Fibroblast of skin of left biceps (primary cell): ENCODE data around the gene GNGT2.
"Not testable (repeated sequence)": the region's sequence is repeated elsewhere in the genome, so short reads cannot be mapped to it uniquely, and the experiment has no call there.

ENCODE experiments used
- DNase-seq, 2 experiments: peaks; one replicate each; pipeline ENCODE4 v3.0.0-alpha.2; 2013; ENCODE audit warnings: low read depth in 2 of 2

The GNGT2 gene

DNA sequence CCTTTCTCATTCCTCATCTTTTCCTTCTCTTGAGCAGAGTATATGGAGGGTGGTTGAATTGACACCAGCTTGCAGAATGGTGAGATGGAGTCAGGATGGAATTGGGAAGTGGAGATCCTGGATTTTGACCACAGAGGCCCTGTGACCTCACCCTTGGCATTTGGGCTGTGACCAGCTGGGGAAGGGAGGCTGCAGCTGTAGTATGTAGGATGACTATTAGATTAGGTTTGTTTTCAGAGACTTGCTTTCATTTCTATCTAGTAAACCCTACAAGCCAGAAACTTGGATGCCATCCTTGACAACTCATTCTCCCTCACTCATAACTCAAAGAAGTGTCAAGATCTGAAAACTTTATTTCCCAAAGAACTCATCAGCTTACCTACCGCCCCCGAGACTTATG, 5.9 kb downstream of the GNGT2 start:
- no peak for DNase-seq

DNA sequence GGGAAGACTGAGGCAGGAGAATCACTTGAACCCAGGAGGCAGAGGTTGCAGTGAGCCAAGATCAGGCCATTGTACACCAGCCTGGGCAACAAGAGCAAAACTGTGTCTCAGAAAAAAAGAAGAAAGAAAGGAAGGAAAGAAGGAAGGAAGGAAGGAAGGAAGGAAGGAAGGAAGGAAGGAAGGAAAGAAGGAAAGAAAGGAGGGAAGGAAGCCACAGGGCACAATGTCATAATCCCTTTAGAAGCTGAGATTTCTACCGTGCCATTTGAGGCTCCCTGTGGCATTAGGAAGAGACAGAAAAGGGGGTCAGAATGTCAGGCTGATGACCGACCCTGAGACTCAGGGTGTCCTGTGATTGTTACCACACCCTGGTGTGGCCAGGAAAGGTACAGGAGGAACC, 6.6 kb downstream of the GNGT2 start:
- no peak for DNase-seq

DNA sequence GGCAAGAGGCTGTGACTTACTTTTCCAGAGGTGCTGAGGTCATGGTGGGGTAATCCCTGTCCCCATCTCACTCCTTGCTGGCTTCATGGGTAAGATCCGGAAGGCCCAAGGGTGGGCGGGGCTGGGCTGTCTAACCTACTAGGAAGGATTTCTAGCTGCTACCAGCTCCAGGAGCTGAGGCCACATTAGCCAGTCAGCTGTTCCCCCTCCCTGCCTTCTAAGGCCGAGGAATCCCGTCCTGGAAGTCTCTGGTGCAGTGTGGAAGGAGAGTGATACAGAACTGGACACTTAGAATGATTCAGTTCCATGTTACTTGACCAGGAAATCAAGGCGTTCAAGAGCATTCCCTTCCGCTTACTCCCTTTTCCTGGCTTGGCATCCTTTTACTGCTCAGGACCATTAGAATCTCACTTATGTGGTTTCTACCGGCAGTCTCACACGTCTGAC, 8.9 kb downstream of the GNGT2 start:
- no peak for DNase-seq

DNA sequence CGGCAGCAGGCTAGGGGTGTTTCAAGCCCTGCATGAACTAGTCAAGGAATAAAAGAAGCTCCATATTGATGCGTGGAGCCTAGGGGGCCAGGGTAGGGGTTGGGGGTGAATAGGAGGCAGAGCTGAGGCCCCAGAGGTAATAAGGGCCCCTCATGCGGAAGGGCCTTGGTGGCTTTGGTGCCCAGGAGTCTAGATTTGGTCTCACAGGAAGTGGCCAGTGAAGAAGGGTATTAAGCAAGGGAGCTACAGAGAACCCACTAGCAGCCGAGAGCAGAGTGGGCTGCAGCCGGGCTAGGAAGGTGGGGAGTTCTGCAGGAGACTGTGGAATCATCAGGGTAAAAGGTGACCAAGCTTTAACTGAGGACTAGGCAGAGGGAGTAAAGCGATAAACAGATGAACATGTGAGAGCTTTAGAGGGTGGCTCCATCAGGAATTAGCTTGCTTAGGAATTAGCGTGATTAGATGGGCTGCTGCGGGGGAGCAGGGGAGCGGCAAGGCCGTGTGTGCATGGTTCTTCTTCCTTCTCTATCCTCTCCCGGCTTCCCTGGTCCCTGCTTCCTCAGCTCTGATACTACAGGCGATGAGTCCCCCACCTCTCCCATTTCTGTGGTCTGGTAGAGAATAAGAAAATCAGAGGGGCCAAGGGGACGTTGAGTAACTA, 9.8 kb downstream of the GNGT2 start:
- DNase-seq: no peak

DNA sequence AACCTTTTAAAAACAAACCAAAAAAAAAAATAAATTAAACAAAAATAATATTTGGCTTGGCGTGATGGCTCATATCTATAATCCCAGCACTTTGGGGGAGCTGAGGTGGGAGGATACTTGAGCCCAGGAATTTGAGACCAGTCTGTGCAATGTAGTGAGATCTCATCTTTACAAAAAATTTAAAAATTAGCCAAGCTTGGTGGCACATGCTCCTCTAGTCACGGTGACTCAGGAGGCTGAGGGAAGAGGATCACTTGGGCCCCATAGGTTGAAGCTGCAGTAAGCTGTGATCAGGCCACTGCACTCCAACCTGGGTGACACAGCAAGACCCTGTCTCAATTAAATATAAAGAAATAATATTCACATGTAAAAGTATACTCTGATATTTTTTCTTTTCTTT, 12.2 kb downstream of the GNGT2 start:
- no peak for DNase-seq

DNA sequence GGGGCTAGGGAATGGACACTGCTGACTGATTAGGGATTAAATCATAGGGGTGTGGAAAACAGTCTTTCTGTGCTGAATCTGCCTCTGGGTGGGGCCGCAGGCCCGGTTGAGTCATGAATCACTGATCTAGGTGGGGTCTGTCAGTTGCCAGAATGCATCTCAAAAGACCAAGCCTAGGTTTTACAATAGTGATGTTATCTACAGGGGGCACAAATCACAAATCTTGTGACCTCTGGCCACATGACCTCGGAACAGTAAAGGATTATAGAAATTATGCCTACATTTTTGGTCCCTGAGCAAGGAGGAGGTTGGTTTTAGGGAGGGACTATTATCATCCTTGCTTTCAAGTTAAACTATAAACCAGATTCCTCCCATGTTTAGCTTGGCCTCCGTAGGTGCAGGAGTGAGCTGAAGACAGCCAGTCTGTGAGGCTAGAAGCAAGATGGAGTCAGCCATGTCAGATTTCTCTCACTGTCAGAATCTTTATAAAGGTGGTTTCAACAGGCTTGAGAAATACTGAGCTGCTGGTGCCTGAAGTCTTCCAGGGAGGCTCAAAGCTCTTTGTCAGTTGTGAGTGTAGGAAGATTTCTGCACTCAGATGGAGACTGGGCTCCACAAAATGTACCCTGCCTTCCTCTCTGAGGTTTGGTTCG, 12.9 kb downstream of the GNGT2 start:
- no peak for DNase-seq

DNA sequence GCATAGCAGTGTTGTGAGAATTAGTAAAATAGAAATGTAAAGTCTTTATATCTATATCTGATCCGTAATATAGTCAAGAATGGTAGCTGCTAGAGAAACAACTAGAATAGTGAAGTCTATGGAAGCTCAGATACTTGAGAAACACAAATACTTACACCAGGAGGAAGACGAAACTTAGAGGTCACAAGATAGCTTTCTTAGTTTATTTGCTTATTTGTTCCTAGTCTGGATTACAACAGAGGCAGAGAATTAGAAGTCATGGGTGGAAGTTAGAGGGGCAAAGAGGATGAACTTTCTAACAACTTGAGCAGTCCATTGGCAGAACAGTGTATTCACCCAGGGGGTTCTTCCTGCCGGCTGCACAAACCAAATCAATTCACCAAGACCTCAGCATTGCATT, 13.9 kb downstream of the GNGT2 start:
- no peak for DNase-seq

DNA sequence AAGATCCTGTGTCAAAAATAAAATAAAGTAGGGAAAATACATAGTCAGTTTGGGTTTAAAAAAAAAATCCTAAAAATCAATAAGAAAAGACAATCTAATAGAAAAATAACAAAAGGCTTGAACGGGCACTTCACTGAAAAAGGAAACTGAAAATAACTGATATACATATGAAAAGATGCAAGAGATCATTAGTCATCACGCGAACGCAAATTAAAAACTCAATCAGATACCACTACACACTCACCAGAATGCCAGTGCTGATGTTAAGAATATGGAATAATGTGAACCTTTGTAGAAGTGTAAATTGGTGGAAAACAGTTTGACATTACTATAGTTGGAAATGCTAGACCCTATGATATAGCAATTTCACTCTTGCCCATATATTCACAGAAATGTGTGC, 14.6 kb downstream of the GNGT2 start:
- DNase-seq: no peak

DNA sequence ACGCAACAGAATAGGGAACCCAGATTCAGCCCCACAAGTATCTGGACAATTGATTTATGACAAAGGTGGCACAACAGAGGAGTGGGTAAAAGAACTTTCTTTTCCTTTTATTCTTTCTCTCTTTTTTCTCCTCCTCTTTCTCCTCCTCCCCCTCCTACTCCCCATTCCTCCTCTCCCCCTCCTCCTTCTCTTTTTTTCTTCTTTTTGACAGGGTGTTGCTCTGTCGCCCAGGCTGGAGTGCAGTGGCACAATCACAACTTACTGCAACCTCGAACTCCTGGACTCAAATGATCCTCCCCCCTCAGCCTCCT, 16.1 kb downstream of the GNGT2 start:
- DNase-seq: no peak

DNA sequence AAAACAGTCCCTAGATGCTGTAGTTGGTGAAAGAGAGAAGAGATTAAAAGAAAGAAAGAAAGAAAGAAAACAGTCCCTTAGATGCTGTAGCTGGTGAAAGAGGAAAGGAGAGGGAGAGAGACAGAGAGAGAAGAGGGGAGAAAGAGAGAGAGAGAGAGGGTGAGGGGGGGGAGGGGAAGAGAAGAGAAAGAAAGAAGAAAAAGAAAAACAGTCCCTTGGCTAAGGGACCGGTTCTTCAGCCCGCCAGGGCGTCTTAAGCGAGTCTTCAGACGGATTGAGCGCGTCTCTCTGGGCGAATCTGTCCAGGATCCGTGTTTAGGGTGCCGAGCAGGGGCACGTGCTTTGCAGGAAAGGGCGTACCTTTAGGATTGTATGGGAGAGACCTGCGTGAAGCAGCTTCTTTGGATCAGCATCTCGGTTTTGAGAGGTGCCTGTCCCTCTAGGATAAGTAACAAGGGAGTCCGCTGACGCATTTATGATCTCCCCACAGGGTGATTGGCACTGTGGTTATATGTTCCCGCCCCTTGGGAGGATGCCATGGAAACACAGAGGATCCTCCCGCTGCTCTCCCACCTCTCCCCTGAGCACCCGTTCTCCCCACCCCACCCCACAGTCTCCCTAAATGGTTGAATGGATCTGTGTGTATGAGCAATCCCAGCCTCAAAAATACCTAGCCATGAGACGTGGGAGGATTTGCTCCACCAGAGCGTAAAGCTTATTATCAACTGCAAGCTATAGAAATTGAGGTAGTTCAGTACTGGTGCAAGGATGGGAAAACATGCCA, 16.7 kb downstream of the GNGT2 start:
- no peak for DNase-seq

DNA sequence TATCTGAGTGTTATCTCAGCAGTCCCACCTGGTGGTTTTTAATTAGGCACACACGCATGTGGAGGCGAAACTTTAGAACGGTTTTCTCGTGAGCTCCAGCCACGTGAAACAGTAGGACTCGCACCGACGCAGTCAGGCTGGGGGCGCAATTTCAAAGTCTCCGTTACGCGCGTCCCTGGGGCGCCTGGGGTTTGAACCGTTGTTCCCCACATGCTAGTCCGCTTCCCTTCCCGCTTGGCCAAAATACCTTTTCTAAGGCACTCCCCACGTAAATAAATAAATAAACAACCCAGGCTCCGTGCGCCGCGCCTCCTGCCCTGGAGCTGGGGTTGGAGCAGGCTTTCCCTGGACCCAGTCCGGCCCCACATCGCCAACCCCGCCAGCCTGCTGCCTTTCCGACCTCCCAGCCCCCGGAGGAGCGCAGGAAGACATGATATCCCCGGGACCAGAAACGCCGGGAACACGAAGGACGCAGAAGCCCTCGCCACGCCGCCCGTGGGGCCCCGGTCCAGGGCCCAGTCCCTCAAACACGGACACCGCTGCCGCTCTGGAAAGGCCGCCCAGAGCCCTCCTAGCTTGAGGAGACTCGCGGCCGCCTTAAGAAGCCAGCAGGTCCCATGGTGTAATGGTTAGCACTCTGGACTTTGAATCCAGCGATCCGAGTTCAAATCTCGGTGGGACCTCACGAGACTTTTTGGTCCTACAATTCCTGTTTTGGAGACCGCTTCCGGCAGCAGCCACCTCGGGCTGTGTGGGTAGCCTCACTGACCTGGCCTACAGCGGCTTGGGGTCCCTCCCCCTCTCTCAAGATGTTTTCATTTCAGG, 18.2 kb downstream of the GNGT2 start:
- DNase-seq: peak; percentile 57

DNA sequence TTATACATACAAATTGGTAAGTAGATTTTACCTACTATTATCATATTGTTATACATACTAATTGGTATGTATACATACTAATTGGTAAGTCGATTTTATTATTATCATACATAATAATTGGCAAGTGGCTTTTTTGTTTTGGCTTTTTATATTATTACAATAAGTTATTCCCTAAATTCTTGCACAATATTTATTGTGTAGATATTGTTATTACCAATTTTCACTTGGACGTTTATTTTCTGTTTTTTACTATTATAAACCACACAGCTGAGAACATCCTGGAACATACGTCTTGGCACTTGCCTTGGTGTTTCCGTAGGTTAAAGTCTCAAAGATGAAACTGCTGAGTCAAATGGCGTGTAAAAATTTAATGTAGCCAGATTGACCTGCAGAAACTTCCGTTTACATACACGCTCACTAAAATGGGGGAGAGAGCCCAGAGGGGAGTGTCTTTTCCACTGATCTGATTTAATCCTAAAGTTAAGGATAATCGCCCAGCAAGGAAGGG, 18.9 kb downstream of the GNGT2 start:
- no peak for DNase-seq

DNA sequence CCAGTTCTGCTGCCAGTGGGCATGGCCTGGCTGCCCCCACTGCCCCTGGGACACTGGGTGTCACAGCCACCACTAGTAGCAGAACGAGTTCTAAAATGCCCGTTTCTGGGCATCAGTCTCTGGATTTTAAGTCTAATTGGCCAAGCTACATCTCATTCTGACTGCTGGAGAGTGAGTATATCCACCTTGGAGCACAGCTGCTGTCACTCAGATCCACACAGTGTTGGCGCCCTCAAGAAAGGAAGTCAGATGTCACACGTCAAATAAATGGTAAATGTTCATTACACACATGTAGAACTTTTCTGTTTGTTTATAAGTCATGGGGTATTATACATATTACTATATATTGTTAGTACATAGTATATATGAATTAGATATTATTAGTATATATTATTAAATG, 19.4 kb downstream of the GNGT2 start:
- DNase-seq: no peak

DNA sequence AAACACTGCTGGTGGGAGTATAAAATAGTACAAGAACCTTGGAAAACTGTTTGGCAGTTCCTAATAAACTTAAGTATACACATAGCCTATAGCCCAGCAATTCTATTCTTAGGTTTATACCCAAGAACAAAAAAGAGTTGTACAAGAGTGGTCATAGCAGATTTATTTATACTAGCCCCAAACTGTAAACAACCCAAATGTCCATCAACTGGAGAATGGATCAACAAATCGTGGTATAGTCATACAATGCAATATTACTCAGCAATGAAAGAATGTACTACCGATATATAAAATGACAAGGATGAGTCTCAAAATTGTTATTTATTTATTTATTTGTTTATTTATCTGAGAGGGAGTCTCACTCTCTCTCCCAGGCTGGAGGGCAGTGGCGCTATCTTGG, 23.1 kb downstream of the GNGT2 start:
- no peak for DNase-seq

DNA sequence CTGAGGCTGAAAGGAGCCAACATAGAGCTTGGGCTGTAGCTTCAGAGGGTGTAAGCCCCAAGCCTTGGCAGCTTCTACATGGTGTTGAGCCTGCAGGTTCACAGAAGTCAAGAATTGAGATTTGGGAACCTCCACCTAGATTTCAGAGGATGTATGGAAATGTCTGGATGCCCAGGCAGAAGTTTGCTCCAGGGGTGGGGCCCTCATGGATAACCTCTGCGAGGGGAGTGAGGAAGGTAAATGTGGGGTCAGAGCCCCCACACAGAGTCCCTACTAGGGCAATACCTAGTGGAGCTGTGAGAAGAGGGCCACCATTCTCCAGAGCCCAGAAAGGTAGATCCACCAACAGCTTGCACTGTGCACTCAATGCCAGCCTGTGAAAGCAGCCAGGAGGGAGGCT, 25.0 kb downstream of the GNGT2 start:
- DNase-seq: not testable (repeated sequence)

DNA sequence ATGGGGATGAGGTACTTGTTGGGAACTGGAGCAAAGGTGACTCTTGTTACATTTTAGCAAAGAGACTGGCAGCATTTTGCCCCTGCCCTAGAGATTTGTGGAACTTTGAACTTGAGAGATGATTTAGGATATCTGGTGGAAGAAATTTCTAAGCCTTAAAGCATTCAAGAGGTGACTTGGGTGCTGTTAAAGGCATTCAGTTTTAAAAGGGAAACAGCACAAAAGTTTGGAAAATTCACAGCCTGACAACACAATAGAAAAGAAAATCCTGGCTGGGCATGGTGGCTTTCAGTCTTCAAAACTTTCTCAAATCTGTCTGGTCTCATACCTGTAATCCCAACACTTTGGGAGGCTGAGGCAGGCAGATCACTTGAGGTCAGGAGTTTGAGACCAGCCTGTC, 25.9 kb downstream of the GNGT2 start:
- DNase-seq: not testable (repeated sequence)

DNA sequence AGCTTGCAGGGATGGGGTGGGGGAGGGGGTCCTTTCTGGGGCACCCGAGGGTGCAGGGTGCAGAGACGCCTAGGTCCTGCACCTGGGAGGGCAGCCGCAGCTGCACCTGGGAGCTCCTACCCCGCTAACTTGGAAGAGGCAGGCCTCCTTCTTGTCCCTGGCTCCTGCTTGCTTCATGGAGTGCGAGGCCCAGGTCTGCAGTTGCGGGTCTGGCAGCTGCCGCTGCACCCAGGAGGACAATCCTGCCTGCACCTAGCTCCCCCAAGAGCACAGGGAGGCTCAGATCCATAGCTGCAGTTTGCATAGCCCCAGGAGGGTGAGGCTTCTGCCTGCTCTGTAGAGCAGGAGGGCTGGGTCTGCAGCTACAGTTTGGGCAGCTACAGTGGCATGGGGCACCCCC, 26.6 kb downstream of the GNGT2 start:
- no peak for DNase-seq

DNA sequence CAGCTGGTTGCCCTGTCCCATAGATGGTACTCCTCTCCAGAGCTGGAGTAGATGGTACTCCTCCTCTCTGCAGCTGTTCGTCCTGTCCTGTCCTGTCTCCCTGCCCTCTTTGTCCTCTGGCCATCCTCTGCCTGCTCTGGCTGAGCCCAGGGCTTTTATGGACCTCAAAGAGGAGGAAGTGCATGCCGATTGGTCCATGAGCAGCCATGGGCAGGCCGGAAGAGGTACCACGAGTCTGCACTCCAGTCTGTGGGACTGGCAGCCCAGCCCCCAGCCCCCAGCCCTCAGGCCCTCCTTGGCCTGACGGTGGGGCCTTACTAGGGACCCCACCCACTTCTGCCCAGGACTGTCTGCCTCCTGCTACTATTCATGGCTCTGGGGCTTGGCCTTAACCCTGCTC, 27.0 kb downstream of the GNGT2 start:
- DNase-seq: no peak

DNA sequence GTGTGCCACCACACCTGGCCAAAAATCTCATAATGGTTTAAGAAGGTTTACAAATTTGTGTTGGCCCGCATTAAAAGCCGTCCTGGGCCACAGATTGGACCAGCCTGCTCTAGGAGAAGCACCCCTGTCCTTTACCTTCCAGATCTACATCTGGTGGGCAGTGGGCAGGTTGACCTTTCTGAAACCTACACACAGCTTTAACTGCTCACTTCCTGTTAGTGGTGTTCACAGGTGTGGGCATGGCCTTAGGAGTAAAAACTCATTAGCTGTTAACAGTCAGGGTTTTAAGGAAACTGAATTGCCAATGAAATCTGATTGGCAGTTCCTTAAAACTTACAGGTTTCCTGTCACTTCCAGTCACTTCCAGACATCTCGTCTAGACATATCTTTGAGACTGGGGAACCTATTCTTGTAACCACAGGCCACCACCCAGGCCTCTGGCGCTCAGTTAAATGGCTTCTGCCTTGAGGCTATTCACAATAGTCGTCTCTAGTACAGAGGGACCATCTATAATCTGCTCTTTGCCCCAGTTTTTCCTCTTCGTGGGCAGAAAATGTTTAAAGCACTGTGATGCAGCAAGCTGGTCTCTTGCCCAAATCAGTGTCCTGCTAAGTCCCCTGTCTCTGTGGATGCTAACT, 29.3 kb downstream of the GNGT2 start:
- no peak for DNase-seq

DNA sequence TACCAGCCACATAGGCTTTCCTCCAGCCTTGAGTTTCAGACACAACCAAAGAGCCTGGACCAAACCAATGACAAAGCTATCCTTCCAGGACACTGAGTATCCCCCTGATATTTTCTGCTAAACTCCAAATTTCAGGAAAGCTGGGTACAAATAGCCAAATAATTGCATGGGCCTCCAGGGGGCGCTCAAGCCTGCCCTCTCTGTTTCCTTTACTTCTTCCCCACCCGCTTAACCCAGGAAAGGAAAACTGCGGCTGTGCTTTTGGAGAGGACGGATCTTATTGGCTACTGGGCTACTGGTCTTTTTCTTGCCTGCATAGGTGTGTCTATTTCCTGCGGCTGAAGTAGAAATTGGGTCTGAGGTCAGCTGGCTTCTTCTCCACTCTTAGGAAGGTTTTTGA, 30.1 kb downstream of the GNGT2 start:
- DNase-seq: peak; percentile 6 to 13

DNA sequence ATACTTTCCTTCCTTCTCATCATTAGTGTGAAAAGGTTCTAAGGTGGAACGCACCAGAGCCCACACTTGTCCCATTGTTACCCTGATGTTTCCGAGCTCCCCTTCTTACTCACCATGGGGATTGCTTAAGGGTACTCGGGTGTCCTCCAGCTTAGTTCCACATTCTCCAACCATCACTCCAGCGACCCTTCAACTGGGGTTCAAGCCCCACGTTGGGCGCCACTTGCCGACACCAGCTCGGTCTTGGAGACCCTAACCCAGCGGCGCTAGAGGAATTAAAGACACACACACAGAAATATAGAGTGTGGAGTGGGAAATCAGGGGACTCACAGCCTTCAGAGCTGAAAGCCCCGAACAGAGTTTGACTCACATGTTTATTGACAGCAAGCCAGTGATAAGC, 34.4 kb downstream of the GNGT2 start:
- not testable (repeated sequence) for DNase-seq

DNA sequence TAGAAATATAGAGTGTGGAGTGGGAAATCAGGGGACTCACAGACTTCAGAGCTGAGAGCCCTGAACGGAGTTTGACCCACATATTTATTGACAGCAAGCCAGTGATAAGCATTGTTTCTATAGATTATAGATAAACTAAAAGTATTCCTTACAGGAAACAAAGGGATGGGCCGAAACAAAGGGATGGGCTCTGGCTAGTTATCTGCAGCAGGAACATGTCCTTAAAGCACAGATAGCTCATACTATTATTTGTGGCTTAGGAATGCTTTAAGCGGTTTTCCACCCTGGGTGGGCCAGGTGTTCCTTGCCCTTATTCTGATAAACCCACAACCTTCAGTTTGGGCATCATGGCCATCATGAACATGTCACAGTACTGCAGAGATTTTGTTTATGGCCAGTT, 39.7 kb downstream of the GNGT2 start:
- DNase-seq: not testable (repeated sequence)
